ENCODE results near the gene R3HDM4. TPM values are rescaled to one million over a fixed set of nuclear protein-coding genes. Genes with fewer than 3 reads are reported as not detected.

Gene R3HDM4
- total and polyA plus RNA-seq, 9 of the 15 experiments (the other 6 are each of a cell fraction or from before 2014, with no cell fraction given): 3.2 to 154 (median 59.0) TPM

- no peak for TF ChIP-seq ESRRA (IDR thresholded peaks at IDR 0.05; ENCODE audit: borderline replicate concordance, low read depth)
- no peak for TF ChIP-seq SRSF7 (optimal IDR thresholded peaks at IDR 0.05; ENCODE audit: low read depth, low read length)
- no peak for TF ChIP-seq CBX1 (IDR thresholded peaks at IDR 0.05; ENCODE audit: low read depth)
- no peak for TF ChIP-seq ZNF12 (CRISPR knock-in tag; IDR thresholded peaks at IDR 0.05)
- peak; percentile 23 for TF ChIP-seq RBM22 (IDR thresholded peaks at IDR 0.05; ENCODE audit: low read depth, low read length, poor library complexity, severe bottlenecking)
- TF ChIP-seq HDAC2 (IDR thresholded peaks at IDR 0.05): 0 out of 2 replicates have a peak, but pooled peaks have one; percentile 17
- peak; percentile 29; the same call in 1 of the 2 replicates for TF ChIP-seq ZFX (CRISPR knock-in tag; IDR thresholded peaks at IDR 0.05)
- TF ChIP-seq C11orf30 (IDR thresholded peaks at IDR 0.05; ENCODE audit: low read depth): no peak
- no peak for TF ChIP-seq PTBP1 (IDR thresholded peaks at IDR 0.05; ENCODE audit: low read depth, low read length)
- no peak for TF ChIP-seq JUND (IDR thresholded peaks at IDR 0.05; ENCODE audit: borderline replicate concordance, low read depth, low read length)
- no peak for TF ChIP-seq JUND (tag; IDR thresholded peaks at IDR 0.05; ENCODE audit: borderline replicate concordance, low read depth, low read length)
Measured at GRCh38 chr19:901216-902092, 11.6 kb downstream of the R3HDM4 start (continued).

Data from K562 (cell line).